ENCODE data around the gene DNAJB9.

The DNAJB9 gene

DNA sequence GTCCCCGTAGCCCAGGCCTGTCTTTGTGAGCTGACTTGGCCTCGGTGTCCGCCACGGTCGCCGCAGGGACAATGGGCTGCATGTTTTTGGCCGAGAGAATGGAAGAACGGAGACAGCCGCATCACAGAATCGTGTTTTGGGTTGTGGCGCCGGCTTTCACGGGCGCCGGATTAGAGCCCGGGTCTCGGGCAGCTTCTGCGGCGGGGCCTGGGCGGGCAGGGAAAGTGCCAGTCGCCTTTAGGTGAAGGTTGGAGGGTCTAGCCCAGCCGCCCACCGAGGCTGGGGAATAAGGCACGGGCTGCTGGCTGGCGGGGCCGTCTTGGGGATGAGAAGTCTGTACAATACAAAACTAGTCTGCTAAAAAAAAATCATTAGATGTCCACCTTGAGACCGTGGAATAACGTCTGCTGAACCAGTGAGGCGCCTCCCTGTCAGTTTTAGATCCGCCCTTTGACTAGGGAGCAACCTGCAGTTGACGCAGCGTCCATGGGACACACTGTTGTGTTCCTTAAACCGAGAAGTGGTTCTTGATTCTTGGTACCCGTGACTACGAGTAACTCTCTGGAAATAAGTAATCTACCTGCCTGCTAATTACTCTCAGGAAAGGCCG, 577 bp downstream of the DNAJB9 start:
- peak; percentile 64 for DNase-seq

DNA sequence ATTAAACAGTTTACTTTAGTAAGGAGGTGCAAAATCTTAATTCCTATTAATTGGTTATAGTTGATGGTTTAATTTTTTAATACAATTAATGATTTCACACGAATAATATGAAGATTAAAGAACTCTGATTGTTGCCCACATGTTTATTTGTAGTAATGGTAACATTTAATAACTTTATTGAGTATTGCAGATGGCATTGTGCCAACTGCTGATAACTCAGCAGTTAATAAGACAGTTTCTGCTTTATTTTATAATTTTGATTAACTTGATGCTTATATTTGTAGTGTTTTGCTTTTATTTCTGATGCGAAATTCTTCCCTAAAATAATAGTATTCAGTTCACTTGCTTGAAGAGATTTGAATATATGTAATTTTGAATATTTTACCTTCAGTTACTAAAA, 2.8 kb downstream of the DNAJB9 start:
- DNase-seq = no peak

DNA sequence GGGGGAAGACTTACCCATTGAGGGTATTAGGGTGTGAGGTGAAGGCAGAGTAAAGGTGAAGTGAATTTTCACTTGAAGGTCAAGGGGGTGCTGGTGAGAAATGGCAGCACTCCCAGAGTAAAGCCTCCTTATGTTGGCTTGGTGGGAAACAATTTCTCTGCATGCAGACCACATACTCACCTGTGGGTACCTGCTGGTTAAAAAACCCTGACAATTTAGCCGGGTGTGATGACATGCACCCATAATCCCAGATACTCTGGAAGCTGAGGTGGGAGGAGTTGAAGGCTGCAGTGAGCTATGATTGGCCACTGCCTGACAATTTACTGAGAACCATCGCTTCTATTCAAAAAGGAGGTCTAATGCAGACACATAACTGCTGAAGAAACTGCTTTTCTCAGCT, 5.5 kb downstream of the DNAJB9 start:
- no peak for DNase-seq

DNA sequence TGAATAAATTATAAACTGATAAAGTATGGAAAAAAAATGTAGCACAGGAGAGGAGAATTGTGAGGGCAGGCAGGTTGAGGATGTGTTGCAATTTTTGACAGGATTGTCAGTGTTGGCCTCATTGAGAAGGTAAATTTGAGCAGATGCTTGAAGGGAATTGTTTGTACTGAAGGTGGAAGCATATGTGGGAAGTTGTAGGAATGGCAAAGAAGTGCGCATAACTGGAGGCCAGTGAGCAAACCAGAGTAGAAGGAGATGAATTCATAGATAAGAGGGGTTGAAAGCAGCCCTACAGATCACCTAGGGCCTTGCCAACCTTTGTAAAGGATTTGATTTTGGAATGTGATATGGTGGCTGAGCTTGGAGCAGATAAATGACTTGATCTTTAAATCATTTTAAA, 6.4 kb downstream of the DNAJB9 start:
- no peak for DNase-seq

DNA sequence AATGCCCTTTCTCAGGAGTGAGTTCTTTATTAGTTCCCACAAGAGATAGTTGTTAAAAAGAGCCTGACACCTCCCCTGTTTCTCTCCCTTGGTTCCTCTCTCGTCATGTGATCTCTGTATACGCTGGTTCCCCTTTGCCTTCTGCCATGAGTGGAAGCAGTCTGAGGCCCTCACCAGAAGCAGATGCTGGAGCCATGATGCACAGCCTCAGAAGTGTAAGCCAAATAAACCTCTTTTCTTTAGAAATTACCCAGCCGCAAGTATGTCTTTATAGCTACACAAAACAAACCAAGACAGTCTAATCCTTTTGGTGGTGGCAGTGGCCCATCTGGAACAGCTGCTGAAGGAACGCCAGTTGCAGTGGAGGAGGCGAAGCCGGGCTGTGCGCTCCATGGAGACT, 9.3 kb downstream of the DNAJB9 start:
- DNase-seq = no peak

DNA sequence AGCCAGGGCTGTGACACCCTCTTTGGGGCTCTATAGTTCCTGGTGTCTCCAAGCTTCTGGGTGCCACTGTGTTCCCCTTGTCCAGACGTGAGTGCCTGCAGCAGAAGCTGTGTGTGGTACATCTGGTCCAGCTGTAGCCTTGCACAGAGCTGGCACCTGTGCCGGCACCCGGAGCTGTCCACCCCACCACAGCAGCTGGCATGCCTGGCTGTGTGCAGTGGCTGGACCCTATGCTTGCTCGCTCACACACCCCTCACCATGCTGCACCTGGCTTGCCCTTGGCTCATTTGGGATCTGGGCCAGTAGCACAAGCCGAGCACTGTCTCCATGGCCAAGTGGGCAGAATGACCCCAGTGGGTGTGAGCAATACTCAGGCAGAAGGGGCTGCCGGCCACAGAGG, 10.6 kb downstream of the DNAJB9 start:
- DNase-seq = no peak

DNA sequence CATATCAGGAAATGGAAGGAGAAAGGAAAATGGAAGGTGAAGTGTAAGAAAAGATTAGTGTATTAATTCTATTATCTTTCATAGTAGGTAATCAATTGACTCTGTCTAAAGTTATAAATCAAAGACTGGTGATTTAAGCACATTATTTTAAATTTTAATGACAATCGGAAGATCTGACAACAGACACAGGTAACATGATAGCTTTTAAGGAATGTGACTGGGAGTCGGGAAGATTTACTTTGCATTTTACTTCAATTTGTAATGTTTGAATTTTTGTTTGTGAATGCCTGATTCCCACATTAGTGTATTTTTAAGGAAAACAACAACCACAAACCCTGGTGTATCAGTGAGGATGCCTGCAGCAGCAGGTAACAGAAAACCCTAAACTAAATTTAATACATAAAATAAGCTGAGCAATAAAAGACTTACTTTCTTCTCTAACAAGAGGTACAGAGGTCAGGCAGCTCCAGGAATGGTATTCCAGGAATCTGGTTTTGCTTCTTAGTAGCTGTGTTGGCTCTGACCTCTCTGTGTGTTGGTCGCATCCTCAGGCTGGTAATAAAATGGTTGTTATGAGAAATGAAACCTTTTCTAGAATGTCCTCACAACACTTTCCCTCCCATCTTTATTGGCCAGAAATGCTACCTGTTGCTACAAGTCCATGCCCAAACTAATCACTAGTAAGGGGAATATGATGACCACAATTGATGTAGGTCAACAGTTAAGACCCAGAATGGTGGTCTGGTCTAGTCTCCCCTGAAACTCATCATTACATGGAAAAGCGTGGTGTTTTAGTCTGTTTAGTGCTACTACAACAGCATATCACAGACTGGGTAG, 12.2 kb downstream of the DNAJB9 start:
- DNase-seq = no peak

DNA sequence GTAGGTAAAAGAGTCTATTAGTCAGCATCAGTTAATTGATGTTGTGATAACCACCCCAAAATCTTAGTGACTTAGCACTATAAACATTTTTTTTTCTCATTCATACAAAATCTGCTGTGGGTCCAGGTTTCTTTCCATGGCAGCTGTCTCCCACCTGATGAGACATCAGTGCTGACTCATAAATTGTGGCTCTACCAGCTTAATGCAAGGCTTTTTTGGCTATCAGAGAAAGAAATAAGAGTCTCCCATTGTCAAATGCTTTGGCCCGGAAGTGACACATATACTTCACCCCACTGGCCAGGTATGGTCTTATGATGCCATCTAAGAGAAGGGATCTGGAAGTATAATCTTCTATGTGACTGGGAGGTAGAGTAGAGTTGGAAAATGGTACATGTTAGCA, 14.5 kb downstream of the DNAJB9 start:
- DNase-seq = no peak

DNA sequence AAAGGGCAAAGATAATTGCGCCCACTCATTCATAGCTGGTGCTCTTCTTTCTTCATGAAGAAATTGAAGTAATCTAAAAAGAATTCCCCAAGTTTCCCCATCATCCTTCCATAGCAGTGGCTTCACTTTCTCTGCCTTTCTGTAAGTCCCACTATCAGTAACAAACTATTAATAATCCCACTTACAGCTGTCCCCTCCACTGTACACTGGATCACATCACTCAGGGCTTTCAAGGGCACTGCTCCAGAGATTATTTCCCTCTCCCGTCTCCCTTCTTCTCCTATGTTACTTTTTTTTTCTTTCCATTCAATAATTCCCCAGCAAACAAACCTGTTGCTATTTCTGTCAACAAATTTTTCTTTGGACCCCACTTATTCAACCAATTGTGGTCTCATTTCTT, 16.2 kb downstream of the DNAJB9 start:
- DNase-seq = no peak

DNA sequence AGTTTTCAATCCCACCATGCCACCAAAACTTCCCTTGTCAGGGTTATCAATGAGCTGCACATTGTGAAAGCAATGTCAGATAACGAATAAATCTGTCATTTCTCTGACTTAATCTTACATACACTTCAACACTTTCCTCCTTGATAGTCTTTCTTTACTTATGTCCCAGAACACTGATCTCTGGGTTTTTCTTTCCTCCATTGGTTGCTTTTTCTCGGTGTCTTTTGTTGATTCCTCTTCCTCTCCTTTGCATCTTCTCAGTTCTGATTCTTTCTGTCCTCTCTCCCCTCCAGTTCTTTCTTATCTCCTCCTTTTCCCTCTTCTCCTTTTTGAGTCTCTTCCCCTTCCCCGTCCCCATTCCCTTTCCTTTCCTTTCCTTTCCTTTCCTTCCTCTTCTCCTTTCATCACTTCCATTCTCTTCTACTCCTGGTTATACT, 16.6 kb downstream of the DNAJB9 start:
- DNase-seq = no peak

DNA sequence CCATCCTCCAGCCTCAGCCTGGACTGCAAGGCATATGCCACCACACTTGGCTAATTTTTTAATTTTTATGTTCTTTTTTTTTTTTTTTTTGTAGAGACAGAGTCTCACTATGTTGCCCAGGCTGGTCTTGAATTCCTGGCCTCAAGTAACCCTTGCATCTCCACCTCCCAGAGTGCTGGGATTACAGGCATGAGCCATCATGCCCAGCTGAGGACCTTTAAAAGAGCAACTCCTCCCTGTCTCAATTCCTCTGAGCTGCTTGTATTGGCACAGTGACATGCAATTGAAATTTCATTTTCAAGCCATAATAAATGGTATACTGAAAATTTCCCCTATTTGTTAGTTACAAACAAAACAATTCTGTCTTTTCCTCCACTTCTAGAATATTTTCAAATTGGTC, 19.5 kb downstream of the DNAJB9 start:
- no peak for DNase-seq

DNA sequence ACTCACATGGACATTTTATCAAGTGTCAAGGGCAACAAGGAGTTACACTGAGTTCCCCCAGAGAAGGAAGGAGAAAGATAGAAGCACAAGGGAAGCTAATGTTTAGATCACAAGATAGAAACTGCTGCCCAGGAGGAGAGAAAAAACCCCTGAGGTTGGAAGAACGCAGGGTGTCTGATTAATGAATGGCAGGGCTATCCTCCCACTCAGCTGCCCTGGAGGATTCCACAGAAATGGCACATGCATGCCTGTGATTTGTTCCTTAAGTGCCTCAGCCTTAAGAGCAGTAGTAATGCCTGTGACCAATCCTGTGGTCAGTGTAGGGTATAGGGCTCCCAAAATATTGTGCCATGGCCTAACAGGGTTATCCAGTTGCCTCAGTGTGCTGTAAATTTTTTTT, 20.2 kb downstream of the DNAJB9 start:
- no peak for DNase-seq

DNA sequence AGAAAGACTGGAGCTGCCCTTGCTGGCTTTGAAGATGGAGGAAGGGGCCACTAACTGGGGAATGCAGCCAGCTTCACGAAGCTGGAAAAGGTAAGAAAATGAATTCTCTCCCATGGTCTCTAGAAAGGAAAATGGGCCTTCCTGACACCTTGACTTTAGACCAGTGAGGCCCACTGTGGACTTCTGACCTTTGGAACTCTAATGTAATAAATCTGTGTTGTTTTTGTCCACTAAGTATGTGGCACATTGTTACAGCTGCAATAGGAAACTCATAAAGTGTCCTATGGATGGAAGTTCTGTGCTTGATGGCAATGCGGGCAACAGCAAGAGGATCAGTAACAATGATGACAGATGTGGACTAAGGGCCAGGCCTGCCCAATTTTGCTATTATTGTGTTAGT, 20.9 kb downstream of the DNAJB9 start:
- DNase-seq = no peak

DNA sequence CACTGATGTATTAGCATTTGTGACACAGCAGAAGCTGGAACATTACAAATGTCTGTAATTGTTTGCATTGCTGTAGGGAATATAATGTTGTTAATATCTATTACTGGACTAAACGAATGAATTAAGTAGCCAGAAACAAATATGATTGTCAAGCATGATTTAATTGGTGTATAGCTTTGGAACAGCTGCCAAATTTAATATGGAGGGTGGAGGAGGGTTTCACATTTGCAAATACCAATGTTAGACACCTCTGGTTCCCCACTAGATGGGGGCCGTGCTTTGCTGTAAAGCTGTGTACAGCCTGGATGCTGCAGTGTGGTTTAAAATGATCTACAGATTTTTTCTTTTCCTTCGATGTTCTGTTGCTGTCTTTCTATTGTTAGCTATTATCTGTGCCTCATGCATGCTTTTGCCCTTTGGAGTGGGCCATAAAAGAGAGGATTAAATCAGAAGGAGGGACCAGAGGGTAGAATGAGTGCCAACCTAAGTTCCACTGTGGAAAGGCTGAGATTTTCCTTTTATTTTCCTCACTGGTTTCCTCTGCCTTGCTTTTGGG, 23.1 kb downstream of the DNAJB9 start:
- peak; percentile 81 for DNase-seq

DNA sequence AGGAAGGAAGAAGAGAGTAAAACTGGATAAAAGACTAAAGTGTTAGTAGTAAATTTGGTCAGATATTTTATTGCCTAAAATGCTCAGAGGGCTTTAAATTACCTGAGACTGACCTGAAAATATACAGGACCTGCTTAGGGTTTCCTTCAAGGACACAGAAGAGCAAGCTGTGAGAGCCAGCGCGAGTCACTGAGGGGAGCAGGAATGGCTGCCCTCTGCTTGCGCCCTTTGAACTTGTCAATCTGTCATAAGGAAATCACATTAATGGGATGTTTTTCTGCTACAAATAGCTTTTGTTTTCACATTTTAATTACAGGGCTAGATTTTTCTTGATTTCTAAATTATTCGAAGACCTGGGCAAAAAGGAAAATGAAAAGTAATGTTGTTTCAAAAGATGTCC, 26.9 kb downstream of the DNAJB9 start:
- DNase-seq = no peak

DNA sequence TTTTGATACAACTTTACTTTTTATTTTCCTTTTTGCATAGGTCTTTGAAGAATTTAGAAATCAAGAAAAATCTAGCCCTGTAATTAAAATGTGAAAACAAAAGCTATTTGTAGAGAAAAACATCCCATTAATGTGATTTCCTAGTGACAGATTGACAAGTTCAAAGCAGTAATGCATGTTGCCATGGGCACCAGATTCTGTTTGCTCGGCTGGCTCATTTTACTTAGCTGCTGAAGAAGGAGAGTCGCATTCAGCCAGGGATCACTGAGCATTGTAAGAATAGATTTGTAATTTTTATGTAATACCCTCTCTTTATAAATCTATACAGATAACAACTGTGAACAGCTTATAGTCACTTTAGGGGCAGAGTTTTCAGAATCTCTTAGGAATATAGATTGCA, 28.5 kb downstream of the DNAJB9 start:
- DNase-seq = peak; percentile 23

DNA sequence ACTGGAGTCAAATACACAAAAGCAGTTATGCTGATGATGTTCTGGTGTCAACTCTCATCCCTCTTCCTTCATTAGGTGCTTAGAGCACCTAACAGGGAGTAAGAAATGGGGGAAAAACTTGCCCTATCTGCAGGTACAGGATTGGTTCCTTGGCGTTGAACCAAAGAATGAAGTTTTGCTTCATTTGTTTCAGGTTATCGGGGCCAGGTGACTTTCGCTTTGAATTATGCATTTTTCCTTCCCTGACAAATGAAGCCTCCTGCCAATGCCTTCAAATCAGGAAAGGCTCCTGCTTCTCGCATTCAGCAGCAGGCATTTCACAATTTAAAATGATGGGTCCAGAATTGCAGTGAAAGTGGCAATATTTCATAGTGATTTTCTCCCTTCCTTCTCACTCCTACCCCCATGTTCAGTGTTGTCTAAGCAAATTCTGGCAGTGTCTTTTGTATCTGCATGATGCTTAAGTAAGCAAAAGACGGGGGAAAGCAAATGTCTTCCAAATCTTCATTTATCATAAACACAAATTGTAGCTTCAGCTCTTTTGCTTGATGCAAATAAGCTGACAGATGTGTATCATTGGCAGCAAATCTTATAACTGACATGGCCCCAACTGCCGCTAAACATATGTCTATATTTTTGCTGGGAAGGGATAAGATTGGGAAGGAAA, 29.4 kb downstream of the DNAJB9 start:
- no peak for DNase-seq

DNA sequence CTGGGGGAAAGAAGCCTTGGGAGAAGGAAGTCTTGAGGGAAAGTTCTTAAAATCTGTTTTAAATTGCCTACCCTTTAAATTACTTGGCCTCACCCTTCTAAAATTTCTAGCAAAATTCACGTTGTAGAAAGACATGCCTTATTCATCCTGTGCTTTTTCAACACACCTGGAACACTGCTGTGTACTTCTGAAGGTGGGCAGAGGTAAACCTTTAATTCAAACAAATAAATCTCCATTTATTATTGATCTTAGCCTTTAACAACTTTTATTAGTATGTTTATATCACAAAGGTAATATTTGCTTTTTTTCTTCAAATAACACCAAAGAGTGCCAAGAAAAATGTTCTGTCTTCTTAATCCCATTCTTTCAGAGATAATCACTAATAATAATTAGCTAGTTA, 30.7 kb downstream of the DNAJB9 start:
- DNase-seq = no peak

DNA sequence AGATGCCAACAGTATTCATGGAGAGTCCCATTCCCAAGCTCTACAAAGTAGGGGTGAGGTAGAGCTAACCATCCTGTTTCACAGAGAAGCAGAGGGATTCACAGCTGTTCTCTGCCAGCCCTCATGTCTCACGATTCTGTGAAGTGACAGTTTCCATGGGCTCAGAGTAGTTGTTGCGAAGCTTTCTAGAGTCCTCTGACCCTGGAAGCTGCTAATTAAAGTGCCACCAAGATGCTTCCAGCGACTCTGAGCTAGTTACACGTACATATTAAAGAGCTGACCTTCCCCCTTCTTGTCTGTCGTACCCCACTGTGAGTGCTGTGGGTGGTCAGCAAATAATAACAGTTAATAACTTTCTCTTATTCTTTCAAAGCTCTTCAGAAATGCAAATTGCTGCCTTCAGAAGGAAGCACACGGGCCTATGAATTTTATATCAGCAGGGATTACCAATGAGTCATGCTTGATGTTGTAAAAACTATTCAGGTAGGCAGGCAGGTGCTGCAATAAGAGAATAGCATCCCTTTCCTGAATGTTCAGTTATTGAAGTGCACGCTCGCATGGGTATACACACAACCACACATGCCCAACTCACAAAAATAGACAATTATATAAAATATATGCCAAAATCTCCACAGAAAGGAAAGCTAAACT, 34.1 kb downstream of the DNAJB9 start:
- no peak for DNase-seq

DNA sequence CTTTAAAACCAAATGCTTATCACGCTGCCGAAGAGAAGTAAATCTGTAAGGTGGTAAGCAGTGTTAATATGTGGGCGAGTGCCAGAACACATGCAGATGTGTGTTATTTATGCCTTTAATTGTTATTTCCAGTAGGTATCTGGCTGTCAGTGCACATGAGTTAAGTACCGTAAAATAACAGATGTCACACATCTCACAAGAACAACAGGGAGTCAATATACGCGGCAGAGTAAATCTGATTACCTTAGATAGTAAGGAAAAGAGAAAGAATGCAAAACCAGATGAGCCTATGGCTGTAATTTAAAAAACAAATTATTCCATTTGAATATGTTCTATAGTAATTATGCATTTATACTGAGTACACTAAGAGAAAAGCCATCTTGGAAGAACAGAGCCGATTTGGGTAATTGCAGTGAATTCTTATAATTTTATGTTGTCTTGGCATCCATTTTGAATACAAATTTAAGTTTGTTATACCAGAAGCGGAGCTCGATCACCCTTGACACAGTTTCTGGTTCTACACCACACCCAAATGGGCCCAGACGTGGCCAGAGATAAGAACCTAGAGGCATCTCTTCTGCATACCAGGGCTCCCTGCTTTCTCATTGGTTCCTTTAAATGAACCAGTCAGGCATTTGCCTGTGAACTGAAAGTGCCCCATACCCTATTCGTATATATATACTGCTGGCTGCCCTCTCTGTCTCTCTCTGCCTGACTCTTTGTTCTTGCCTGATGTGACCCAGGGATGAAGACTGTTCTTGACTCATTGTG, 34.8 kb downstream of the DNAJB9 start:
- DNase-seq = no peak

DNA sequence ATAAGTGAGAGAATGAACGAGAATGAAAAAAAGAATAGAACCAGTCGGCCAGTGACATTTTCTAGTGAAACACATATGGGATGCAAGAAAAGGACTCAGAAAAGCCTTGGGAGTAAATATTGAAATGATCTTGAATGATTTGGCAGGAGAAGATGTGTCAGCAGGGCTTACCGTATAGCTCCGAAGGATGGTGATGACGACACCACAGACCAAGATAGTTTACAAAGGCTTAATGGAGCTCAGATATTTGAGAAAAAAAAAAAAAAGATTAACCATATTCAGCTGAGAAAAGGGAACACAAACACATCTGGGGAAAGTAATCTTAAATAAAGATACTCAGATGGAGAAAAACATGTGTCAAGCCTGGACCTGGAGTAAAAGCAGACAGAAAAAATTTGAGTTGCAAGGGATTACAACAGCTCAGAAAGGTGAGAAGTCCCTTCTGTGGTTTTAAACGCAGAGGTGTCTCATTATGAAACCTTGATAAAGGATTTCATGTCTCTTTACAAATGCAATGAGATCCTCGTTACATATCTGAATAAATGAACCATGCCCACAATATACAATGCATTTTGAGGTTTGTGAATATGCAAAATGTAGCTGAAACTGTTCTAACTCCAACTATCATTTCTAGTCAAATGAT, 36.0 kb downstream of the DNAJB9 start:
- no peak for DNase-seq

DNA sequence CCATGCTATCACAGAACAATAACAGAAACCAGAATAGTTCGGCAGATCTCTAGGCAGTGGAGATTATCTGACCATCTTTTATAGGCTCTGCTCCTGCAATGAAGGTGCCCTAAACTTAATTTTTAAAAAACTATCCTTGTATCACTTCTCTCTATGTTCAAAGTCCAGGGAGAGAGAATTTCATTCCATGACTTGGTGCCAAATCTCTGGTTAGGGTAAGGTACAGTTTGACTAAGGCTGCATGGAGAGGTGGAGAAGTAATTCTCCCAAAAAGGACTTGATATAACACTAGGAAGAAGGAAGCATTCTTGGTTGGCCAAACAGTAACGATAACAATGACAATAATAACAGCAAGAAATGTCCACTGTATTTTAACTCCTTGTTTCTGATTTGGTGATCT, 40.0 kb downstream of the DNAJB9 start:
- DNase-seq = no peak

Measured in DMS79 treated with DMSO at 0.1 percent for 48 hours (cell line).